Adipose tissue (tissue), 3 donors: ENCODE measurements around the gene NKD2. TPM values are rescaled to one million over a fixed set of nuclear protein-coding genes. Genes with fewer than 3 reads are reported as not detected.
"Not testable (repeated sequence)": the region's sequence is repeated elsewhere in the genome, so short reads cannot be mapped to it uniquely, and the experiment has no call there.

ENCODE experiments used
- H3K27ac ChIP-seq: one replicate; pipeline ENCODE4 v1.5.1; 2013; ENCODE audit warnings: low read depth, low read length
- WGBS, 3 donors: extraction: QIAGEN DNeasy Blood & Tissue Kit; methylation state at CpG; one replicate each; pipeline ENCODE4 v1.1.7; 2013; 5-methylcytosine and 5-hydroxymethylcytosine counted together
- polyA plus RNA-seq, 3 donors: library from polyadenylated mRNA; stranded (reverse); fragments of 200-250 nt; gene quantifications; one replicate each; pipeline ENCODE4 v1.2.3, GENCODE V29; 2013
- donor health status: healthy with polysubstance abuse.
- donor health status: Bipolar disorder and iron deficiency.
- donor health status: healthy.

Gene NKD2
- polyA plus RNA-seq, 3 donors: 5.0 to 8.8 (median 5.5) TPM

- no peak overlapping the region for H3K27ac ChIP-seq
- 85% methylated on average over 37 of the region's 37 CpGs for WGBS, 3 donors
These were observed 10.7 kb downstream of the NKD2 start for GRCh38 chr5:1019001-1019905.

DNA sequence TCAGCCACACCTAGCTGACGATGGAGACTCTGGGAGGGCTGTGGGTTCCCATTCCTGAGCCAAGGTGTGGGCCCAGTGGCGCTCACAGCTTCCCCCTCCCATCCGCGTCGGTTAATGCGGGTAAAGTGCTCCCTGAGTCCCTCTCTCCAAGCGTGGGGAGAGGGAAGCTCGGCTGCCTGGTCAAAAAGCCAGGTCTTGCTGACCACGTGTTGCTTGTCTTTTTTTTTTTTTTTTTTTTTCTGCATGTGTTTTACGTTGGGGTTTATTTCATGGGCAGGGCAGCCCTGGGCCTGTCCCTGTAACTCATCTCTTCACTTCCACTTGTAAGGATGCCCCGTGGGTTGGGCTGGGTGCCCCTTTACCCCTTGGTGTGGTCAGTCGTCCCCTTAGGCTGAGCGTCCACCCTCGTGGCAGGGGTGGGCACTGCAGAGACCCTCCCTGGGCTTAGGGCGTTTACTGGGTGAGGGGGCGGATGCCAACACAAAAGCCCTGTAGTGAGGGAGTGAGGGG, 11.9 kb downstream of the NKD2 start:
- no peak overlapping the region for H3K27ac ChIP-seq
- WGBS, 3 donors: 82 to 86% (median 85%) methylated on average over 15 to 16 of the region's 16 CpGs

GRCh38 chr5:1021136-1021968, 12.8 kb downstream of the NKD2 start:
- 63 to 70% (median 67%) methylated on average over 27 to 29 of the region's 29 CpGs for WGBS, 3 donors

DNA sequence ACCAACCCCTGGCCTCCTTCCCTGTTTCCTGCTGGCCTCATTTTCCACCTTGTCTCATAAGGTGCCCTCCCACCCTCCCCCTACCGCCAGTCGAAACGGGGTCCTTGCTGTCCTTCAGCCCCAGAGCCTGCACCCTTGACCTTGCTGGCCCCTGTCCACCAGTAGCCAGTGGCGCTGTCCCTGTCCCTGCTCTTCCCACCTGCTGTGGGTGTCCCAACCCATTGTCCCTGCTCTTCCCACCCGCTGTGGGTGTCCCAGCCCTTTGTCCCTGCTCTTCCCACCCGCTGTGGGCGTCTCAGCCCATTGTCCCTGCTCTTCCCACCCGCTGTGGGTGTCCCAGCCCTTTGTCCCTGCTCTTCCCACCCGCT, 13.4 kb downstream of the NKD2 start:
- H3K27ac ChIP-seq: not testable (repeated sequence)
- 74 to 79% (median 76%) methylated on average over 8 to 9 of the region's 9 CpGs for WGBS, 3 donors

More at GRCh38 chr5:1021136-1021968, 12.8 kb downstream of the NKD2 start:
- no peak overlapping the region for H3K27ac ChIP-seq

- no peak overlapping the region for H3K27ac ChIP-seq
- WGBS, 3 donors: 74 to 81% (median 76%) methylated on average over 27 to 29 of the region's 29 CpGs
These were observed 18.4 kb downstream of the NKD2 start for GRCh38 chr5:1026700-1027621.

DNA sequence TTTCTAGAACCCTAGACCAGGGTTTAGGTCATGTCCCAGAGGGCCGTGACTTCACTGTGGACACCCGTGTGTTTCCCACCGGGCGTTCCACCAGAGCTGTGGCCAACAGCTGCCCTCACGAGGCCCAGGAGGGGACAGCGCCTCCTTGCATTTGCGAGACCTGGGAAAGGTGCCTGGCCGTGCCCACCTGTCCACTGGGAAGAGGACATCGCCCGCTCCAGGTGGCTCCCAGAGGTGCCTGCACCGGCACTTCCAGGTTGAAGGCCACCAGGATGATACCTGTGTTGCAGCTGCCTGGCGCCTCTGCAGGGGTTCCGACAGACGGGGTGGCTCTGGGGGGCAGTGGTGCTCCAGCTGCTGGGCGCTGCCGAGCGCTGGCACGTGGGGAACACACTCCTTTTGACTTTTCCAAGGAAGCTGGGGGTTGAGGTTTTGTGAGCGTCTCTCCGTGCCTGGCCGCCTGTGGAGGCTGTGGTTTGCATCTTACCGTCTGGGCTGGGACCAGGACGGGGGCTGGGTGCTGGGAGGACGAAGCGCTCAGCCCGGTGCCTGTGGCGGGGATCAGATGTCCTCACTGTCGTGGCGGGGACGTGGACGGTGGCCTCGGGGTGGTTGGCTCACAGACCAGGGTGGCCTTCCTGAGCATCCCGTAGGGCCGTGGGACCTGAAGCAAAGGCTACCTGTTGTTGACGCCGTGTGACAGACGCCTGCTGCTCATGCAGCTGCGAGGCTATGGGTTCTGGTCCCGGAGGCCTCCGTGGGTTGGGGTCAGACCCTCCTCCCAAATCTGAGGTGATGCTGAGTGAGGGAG, 19.2 kb downstream of the NKD2 start:
- WGBS, 3 donors: 85 to 87% (median 85%) methylated on average over 40 of the region's 40 CpGs

GRCh38 chr5:1028481-1029281, 20.1 kb downstream of the NKD2 start:
- WGBS, 3 donors: 78 to 84% (median 82%) methylated on average over 26 of the region's 26 CpGs
- no peak overlapping the region for H3K27ac ChIP-seq

More for the DNA sequence above, 19.2 kb downstream of the NKD2 start:
- H3K27ac ChIP-seq: no peak overlapping the region

DNA sequence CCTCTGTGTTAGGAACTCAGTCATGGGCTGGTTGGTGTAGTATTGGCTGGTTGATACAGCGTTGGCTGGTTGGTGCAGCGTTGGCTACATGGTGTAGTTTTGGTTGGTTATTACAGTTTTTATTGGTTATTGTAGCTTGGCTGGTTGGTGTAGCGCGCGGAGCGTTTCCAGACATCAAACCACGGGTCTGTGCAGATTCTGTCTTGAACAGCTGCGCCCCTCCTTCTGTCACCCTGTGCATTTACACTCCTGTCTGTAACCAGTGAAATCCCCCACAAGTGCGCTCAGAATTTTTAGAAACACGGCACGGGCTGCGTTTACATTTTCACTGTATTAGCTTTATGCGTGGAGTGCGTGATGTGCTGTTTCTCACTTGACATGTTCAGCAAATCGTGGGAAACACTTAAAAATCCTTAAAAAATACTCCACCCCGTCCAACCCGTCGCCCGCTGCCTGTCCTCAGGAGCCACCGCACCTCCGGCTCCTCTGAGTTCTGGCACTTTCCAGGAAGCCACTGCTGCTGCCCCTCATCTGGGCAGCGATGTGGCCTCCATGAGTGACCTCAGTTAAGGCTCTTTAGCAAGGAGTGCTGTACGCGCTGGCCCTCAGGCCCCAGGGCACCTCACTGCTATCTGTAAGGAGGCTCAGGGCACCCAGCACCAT, 20.8 kb downstream of the NKD2 start:
- 91 to 94% (median 93%) methylated on average over 24 of the region's 24 CpGs for WGBS, 3 donors
- no peak overlapping the region for H3K27ac ChIP-seq

GRCh38 chr5:1029945-1030625, 21.5 kb downstream of the NKD2 start:
- WGBS, 3 donors: 84 to 88% (median 88%) methylated on average over 9 to 10 of the region's 10 CpGs
- H3K27ac ChIP-seq: no peak overlapping the region

- H3K27ac ChIP-seq: no peak overlapping the region
- 69 to 77% (median 72%) methylated on average over 10 of the region's 10 CpGs for WGBS, 3 donors
These were observed 22.2 kb downstream of the NKD2 start for GRCh38 chr5:1030801-1031271.

DNA sequence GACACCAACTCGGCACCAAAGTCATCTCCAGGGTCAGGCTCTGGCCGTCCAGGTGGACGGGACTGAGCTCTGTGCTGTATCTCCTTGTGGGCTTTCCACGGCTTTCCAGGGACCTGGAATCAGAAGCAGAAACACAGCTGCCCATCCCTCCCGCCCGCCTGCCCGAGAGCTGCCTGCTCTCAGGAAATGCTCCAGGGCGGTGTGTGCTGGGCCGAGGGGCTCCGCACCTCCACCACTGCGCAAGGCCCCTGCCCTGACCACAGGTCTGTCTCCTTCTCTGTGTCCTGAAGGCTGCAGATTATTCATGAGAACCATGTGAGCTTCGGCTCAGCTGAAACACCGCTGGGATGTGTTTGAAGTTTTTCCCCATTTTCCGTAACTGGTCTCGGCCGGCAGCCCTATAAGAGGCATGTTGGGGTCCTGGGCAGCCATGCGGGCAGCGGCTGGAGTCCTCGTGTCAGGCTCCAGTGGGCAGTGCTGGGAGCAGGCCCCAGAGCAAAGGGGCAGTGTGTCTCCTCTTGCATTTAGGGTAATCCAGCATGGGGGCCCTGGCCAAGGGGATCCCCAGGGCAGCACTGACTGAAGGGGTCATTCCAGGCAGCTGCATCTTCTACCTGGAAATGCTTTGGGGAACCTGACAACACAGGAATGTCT, 22.8 kb downstream of the NKD2 start:
- WGBS, 3 donors: 92% methylated on average over 19 of the region's 19 CpGs
- H3K27ac ChIP-seq: no peak overlapping the region

DNA sequence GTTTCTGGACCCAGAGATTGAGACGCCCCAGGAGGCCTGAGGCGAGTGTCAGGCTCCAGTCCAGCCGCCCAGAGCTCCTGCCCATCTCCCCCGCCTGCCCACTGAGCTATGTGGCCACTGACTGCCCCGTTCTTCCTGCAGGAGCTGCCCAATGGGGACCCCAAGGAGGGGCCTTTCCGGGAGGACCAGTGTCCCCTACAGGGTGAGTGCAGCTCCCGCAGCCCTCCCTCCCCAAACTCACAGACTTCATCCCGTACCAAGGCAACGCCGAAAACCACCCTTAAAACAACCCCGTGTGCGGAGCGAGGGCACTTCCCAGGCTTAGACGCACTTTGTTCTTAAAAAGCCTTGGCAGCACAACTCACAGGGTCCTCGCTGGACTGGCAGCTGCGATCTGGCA, 23.4 kb downstream of the NKD2 start:
- H3K27ac ChIP-seq: no peak overlapping the region
- 91 to 93% (median 92%) methylated on average over 16 of the region's 16 CpGs for WGBS, 3 donors

GRCh38 chr5:1032551-1033027, 24.0 kb downstream of the NKD2 start:
- whole genome bisulfite sequencing, 3 donors: 96 to 97% (median 97%) methylated on average over 14 of the region's 14 CpGs

DNA sequence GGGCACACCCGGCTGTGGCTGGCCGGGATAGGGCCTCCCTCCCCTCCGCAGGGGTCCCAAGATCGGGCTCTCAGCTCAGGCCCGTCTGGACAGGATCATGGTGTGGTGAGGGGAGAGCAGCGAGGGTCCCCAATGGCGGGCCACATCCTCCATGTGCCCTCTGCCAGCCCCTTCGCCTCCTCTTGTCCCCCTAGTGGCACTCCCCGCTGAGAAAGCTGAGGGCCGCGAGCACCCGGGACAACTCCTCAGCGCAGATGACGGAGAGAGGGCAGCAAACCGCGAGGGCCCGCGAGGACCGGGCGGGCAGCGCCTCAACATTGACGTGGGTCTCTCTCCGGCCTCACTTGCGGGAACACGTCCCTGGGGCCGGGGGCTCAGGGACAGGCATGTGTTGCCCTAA, 24.6 kb downstream of the NKD2 start:
- 93 to 95% (median 95%) methylated on average over 26 of the region's 26 CpGs for WGBS, 3 donors

More at GRCh38 chr5:1032551-1033027, 24.0 kb downstream of the NKD2 start:
- H3K27ac ChIP-seq: no peak overlapping the region

More for the DNA sequence above, 24.6 kb downstream of the NKD2 start:
- no peak overlapping the region for H3K27ac ChIP-seq
